UCSD-AML1 (cell line): ENCODE data around the gene SMIM22.

Experiments used
- DNase-seq: peaks from one replicate; lab custom pipeline; 2025; ENCODE audit not compliant: unreplicated experiment; lab: John Stamatoyannopoulos, UW

The SMIM22 gene

DNA sequence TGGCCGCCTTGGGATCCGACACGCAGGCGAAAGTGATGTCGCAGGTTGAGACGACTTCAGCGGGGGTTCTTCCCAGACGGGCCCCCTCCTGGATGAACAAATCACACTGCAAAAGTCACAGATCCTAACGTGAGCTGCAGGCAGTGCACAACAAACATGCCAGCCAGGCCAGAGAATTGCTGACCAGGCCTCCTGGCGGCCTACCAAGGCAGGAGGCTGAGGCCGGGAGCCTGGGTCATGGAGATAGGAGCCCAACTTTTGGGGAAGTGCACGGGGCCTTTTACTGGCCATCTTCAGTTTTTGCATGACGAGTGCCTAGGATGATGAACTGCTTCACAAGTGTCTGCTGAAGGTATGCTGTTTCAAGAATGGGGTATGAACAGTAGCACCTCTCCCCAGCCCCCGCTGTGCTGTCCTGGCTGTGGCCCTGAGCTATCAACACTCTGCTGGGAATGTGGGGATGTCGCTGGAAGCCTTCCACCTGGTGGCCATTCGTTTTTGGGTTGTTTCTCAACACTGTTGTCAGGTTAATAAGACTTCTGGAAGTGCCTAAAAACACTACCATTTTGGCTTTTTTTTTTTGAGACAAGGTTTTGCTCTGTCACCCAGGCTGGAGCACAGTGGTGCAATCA, 19.5 kb downstream of the SMIM22 start:
- DNase-seq = no peak

DNA sequence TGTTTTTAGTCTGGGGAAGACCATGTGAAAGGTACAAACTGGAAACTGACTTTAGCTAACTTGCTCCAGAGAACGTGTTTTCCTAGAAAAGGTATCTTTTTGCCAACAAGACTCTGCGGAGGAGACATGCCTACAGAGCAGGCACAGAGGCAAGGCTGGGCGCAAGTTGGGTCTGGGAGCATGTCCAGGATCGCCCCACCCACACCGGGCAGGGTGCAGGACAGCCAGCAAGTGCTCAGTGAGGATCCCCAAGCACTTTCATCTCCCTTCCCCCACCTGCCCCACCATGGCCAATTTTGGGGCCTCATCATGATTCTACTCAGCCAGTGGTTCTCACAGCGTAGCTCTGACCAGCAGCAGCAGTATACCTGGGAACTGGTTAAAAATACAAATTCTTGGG, 25.5 kb downstream of the SMIM22 start:
- no peak for DNase-seq

DNA sequence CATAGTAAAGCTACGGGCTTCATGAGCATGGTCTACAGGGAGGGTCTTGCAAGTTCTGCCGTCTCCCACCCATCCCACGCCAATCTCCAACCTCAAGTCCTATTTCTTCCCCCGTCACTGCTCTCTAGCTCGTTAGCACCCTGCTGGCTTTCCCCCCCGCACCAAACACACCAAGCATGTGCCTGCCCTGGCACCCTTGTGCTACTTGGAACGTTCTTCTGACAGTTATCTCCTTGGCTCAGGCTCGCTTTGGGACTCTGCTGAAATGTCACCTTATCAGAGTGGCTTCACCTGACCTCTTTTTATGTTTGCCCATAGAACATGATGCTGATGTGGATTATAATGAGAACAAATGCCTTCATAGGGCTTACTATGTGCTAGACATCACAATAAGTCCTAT, 30.0 kb downstream of the SMIM22 start:
- no peak for DNase-seq

DNA sequence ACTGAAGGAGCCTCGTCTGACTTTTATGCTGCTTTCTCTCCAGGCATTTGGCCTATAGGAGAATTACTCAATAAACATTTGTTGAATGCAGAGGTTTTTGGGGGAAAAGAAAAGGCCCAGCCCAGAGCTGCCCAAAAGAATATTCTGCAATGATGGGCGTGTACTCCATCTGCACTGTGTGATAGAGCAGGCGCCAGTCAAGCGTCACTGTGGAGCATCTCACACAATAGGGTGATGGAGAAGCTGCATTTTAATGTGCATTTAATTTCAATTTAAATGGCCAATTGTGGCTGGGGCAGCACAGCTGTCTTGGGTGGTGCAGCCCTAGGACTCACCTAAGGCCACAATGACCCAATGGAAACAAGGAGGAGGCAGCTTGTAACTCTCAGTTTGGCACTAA, 31.4 kb downstream of the SMIM22 start:
- DNase-seq = no peak

DNA sequence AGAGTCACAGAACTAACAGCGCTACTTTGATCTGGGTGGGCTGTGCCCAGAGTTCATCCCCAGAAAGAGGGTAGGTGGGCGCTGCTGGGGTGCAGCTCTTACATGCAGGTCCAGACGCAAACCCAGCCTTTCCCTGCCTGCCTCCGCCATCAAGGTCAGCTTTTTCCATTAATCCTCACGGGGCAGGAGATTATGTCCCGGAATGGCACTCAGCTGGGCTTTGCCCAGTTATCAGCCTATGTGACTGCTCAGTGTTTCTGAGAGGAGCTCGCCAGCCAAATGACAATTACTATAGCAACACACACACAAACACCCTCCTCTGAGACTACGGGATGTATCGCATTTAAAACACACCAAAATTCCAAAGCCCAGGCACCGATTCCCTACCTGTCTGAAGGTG, 31.8 kb downstream of the SMIM22 start:
- DNase-seq = no peak

DNA sequence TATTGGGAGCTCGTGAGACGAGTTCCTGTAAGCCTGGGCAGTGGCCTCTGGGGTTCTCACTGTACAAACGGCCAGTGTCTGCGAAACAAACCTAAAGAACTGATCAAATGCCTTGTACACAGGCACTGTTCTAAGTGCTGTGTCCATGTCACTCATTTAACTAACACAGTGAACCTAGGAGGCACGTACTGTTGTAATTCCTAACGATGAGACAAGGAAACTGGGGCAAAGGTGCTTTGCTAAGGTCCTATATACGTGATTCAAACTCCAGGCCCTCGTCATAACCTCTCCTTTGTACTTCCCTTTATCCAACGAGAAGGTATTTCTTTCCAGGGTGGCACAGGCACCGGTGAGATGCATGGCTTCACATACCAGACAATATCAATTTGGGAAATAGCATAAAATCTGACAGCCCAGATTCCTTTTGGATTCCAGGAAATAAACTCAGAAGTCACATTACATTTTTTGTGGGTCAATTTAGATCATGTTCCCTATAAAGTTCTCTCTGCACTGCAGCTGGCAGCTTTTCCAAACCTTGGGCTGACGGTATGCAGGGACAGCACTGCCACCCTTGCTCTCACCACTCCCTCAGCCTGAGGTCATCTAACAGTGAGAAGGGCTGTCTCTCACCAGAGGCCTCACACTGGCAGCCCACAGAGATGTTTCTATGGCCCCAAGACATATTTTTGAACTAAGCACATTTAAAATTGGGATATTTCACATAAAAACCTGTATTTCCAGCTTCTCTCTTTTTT, 33.6 kb downstream of the SMIM22 start:
- DNase-seq = no peak

DNA sequence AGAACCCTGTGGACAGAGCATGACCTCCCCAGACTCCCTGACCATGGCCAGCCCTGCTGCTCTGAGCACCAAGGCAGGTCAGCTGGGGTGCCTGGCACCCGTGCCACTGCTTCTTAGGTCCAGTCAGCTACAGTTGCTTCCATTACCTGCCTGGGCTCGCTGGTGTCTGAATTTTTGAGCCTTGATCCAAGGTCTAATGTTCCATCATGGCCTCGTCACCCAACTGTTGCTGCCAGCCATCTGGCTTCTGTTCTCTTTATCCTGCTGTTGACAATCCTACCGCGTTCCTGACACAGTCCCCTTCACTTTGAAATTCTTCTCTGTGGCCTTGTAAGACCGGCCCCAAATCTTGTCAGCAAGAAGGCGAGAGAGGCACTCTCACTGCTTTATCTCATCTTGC, 35.2 kb downstream of the SMIM22 start:
- DNase-seq = no peak

DNA sequence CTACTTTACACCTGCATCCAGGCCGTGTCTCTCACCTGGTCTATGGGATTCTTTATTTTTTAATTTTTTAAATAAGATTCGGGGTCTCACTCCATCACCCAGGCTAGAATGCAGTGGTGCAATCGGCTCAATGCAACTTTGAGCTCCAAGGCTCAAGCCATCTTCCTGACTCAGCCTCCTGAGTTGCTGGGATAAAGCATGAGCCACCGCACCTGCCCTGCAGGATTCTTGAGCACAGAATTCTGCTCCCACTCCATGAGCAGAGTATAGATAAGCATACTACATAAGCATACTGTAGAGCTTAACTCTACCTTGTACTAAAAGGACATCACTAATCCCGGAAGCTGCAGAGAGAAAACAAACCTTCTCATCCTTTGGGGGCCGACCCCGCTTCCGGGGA, 36.4 kb downstream of the SMIM22 start:
- DNase-seq = no peak

DNA sequence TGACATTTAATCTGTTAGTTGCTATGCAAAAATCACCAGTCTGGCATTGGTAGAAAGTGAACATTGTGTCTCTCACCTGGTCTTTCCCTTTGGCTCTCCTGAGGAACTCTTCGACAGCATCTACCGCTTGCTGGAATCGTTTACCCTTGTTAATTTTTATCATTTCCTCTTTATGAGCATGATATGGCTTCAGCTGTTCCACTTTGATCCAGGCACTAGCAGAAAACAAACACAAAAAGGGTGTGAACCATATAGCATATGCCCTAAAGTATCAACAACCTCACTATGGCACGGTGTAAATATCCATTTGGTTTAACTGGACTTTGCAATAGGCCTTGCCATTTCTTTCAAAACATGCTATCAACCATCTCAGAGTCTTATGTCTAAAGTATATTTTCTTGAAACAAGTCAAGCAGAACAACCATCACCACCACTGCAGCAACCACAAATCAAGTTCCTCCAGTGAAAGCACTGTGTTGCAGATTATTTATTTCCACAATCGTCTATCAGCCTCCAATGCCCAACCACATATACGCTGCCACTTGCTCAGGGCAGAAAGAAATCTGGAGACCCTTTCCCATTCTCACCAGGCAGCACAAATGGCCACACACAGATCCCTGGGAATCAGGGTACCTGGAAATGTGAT, 37.7 kb downstream of the SMIM22 start:
- no peak for DNase-seq

DNA sequence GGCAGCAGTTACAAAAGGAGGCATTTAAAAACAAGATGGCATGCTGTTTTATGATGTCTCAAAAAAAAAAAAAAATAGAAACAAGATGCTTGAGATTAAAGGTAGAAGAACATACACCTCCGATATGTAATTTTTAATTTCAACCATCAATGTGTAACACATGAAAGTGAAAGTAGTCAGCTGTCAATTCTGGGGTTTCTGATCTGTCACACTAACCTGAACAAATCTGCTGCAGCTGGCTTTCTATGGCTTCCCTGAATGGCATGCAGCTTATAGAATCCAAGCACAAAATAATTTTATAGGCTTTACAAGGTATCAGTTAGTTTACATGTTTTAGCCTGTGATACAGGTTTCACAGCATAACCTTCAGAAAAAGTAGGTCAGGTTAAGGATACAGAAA, 38.4 kb downstream of the SMIM22 start:
- DNase-seq = no peak

DNA sequence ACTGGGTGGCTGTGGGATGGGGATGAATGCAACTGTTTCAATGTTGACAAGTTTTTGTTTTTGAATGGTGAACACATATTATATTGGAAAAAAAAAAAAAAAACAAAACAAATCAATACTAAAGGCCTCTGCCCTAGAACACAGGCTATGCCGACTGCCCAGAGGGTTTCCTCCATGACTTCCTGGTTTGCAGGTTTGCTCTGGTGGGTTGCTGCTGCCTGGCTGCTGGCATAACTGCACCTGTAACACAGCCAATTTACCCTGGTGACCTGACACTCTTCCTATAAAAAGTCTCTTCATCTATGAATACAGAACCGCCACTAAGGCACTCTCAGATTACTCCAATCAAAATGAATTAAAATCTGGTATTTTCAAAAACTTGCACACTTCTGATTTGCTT, 41.6 kb downstream of the SMIM22 start:
- no peak for DNase-seq

DNA sequence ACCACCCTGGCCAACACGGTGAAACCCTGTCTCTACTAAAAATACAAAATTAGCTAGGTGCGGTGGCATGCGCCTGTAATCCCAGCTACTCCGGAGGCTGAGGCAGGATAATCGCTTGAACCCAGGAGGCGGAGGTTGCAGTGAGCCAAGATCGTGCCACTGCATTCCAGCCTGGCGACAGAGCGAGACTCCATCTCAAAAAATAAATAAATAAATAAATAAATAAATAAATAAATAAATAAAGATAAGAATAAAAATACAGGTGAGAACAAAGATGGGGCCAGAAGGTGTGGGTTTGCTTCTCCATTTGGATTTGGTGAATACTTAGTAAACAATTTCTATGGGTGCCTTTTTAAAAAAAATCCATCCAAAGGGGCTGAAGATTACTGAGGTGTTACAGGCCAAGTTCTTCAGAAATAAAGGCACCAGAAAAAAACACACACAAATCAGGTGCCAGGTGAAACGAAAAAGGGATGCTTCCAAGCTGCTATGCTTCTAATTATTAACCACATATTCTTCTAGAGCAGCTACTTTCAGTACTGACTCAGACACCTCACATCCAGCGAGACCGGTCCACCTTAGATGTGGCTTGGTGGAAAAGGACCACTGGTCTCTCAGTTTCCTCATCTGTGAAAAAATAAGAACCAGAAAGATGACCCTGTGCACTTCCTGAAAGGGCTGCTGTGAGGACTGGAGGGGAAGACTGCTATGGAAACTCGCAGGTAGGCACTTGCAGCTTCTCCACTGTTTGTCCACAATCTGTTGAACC, 42.7 kb downstream of the SMIM22 start:
- DNase-seq = no peak

DNA sequence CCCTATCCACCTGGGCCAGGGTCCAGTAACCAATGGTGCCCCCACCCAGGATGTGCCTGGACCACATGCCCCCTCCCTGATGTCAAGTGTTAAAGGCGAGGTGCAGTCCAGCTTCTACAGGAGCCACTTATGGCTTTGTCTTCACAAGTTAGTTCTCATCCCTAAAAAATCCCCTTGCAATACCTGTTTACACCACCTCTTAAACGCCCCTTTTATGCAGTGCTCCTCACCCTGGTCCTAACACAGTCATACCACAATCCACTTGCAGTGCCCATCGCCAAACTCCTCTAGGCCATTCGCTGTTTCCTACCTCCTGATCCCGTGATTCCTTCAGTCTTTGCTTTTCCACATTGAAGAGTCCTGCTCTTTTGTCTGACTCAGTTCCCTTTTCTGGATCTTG, 44.8 kb downstream of the SMIM22 start:
- DNase-seq = no peak

DNA sequence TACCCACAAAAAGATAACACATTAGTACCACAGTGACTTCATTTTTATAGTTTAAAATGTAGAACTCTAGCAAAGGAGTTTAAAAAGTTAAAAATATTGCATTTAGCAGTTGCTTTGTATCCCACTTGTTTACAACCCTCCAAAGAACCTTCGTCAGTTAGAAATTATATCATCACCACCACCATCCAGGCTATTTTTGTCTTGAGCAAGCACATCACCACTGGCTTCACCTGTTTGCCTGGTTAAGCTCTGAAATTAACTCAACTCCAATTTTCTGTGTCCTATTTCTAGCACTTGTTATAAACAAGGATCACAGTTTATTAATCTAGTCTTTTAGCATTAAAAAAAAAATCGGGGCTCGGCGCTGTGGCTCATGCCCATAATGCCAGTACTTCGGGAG, 45.8 kb downstream of the SMIM22 start:
- no peak for DNase-seq
